Adrenal gland (tissue), 12 donors: Measurements from ENCODE around the gene URI1. TPM values are rescaled to one million over a fixed set of nuclear protein-coding genes. Genes with fewer than 3 reads are reported as not detected.

Source experiments
- DNase-seq, 7 donors: peaks; one replicate each; pipeline ENCODE4 v3.0.0-alpha.2; 2019 to 2020
- H3K27ac ChIP-seq, 5 donors: fragments of 200-600 bp; sonication (generic) in 4 of 5; 1 replicate in 3 of 5; 2 replicates in 2 of 5; pipeline versions ENCODE4 v1.5.1 to v1.8.0; 2016 to 2020; ENCODE audit warnings: mild to moderate bottlenecking in 1 of 5
- H3K27me3 ChIP-seq: fragments of 200-600 bp; 2 replicates; pipeline ENCODE4 v1.8.0; 2021
- H3K36me3 ChIP-seq, 2 donors: fragments of 200-600 bp; replicated peaks in 1 of 2; 1 replicate in 1 of 2; 2 replicates in 1 of 2; pipeline versions ENCODE4 v1.5.1 to v1.8.0; 2018 to 2022
- H3K4me1 ChIP-seq, 2 donors: fragments of 200-600 bp; replicated peaks in 1 of 2; 1 replicate in 1 of 2; 2 replicates in 1 of 2; pipeline versions ENCODE4 v1.5.1 to v1.8.0; 2018 to 2021
- H3K4me3 ChIP-seq, 4 donors: fragments of 200-600 bp; sonication (generic) in 3 of 4; one replicate each; pipeline ENCODE4 v1.5.1; 2016 to 2018
- H3K9me3 ChIP-seq, 3 donors: fragments of 200-600 bp; sonication (generic) in 1 of 3; replicated peaks in 1 of 3; 1 replicate in 2 of 3; 2 replicates in 1 of 3; pipeline versions ENCODE4 v1.5.1 to v1.8.0; 2016 to 2021
- POLR2A ChIP-seq, 2 donors: fragments of 450-650 bp; IDR thresholded peaks; one replicate each; pipeline ENCODE4 v1.6.1; 2017; ENCODE audit warnings: antibody characterized with exemption in 2 of 2, mild to moderate bottlenecking in 2 of 2, moderate library complexity in 1 of 2
- WGBS, 4 donors: extraction: QIAGEN DNeasy Blood & Tissue Kit in 2 of 4; methylation state at CpG; one replicate each; pipeline versions ENCODE4 v1.1.5 to v1.1.7; 2013 to 2017; 5-methylcytosine and 5-hydroxymethylcytosine counted together
- intact Hi-C, 2 donors: fragments of 100-400 bp; cut with DNase I; formaldehyde crosslinking; loops; one replicate each; pipeline versions ENCODE4 v1.14.1 to v1.15.0; 2022 to 2023
- polyA plus RNA-seq, 3 donors: library from polyadenylated mRNA; stranded (reverse); fragments of 200-250 nt in 2 of 3; fragments of 350-450 nt in 1 of 3; fragmentation: Illumina TruSeq in 1 of 3; extraction: RNeasy Lipid Tissue Mini Kit (QIAGEN cat#74804) in 1 of 3; gene quantifications; one replicate each; pipeline ENCODE4 v1.2.3, GENCODE V29; 2013 to 2014
- total RNA-seq, 9 donors: library from RNA; depleted of rRNA in 4 of 9; stranded (reverse); fragments of >200 nt in 4 of 9; fragments of 120-200 nt in 1 of 9; fragmentation: NEBNext Ultra II Directional in 1 of 9; extraction: Animal tissue kit (Norgen Biotek cat#: 25700) in 1 of 9; gene quantifications; one replicate each; pipeline versions ENCODE4 v1.1.0 to v1.2.4, GENCODE V29; 2013 to 2023
- TF ChIP-seq, protein P1 (sequence below), 6 experiments: fragments of 450-650 bp in 4 of 6; fragments of 200-600 bp in 2 of 6; sonication (generic) in 1 of 6; IDR thresholded peaks; 1 replicate in 5 of 6; 2 replicates in 1 of 6; pipeline versions ENCODE4 v1.5.1 to v1.8.0; 2016 to 2021; ENCODE audit warnings: antibody characterized with exemption in 6 of 6, mild to moderate bottlenecking in 2 of 6, moderate library complexity in 1 of 6
- donor health status: healthy with polysubstance abuse.
- donor health status: Bipolar disorder and iron deficiency.
- donor health status: DM: yes; HTN: yes; CAD: no.
- donor health status: DM: no; HTN: no; CAD: no.
- donor health status: DM: no; HTN: no; CAD: no.
- donor health status: DM: yes; HTN: yes; CAD: no.

URI1 gene
- total and polyA plus RNA-seq, 12 donors: 21.6 to 115 (median 71.1) TPM

- 90 to 95% (median 90%) methylated on average over 3 of the region's 3 CpGs for WGBS, 4 donors
Measured at GRCh38 chr19:29999490-29999889, 57.5 kb downstream of the URI1 start.

GRCh38 chr19:30000862-30001261 lies 58.8 kb downstream of the URI1 start:
- intact Hi-C loops: no loop called here
- no peak for DNase-seq
- Histone ChIP-seq H3K27me3 (no peaks in the 10 kb centered on the region), H3K36me3 (no peaks in the 10 kb centered on the region), H3K9me3 (no peaks in the 10 kb centered on the region), H3K4me1 (peaks cover 0 to 13% of the 10 kb centered on the region in 2 donors), H3K4me3 (no peak overlapping the region), H3K27ac (no peak overlapping the region)
- no peak for TF ChIP-seq POLR2A (IDR thresholded peaks at IDR 0.05)
- TF ChIP-seq, protein P1, sequence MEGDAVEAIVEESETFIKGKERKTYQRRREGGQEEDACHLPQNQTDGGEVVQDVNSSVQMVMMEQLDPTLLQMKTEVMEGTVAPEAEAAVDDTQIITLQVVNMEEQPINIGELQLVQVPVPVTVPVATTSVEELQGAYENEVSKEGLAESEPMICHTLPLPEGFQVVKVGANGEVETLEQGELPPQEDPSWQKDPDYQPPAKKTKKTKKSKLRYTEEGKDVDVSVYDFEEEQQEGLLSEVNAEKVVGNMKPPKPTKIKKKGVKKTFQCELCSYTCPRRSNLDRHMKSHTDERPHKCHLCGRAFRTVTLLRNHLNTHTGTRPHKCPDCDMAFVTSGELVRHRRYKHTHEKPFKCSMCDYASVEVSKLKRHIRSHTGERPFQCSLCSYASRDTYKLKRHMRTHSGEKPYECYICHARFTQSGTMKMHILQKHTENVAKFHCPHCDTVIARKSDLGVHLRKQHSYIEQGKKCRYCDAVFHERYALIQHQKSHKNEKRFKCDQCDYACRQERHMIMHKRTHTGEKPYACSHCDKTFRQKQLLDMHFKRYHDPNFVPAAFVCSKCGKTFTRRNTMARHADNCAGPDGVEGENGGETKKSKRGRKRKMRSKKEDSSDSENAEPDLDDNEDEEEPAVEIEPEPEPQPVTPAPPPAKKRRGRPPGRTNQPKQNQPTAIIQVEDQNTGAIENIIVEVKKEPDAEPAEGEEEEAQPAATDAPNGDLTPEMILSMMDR (IDR thresholded peaks at IDR 0.05): no peak
- 94 to 100% (median 100%) methylated on average over 1 of the region's 1 CpG for WGBS, 4 donors

More at GRCh38 chr19:29999490-29999889, 57.5 kb downstream of the URI1 start:
- TF ChIP-seq POLR2A (IDR thresholded peaks at IDR 0.05): no peak
- TF ChIP-seq, protein P1 (IDR thresholded peaks at IDR 0.05): no peak
- H3K27me3 ChIP-seq: no peaks in the 10 kb centered on the region
- H3K4me3 ChIP-seq: no peak overlapping the region
- DNase-seq: no peak
- no peaks in the 10 kb centered on the region for H3K36me3 ChIP-seq
- intact Hi-C loops: no loop called here
- H3K27ac ChIP-seq: no peak overlapping the region
- H3K4me1 ChIP-seq: peaks cover 0 to 13% of the 10 kb centered on the region in 2 donors
- no peaks in the 10 kb centered on the region for H3K9me3 ChIP-seq

DNA sequence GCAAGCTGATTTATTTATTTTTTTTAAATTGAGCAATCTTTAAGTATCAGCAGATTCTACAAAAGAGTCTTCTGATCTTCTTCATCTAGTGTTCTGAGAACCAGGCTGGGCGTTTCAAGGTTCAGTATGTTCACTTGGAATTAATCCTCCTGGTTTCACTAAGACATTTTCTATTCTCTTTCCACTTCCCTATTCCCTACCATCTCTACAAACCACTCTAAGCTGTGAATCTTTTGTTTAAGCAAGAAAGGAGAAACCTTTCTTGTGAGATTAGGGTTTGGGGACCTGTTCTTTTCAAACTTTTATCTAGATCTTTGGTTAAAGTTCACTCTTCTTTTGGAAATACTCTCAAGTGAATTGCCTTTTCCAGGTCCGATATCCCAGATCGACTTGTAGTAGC lies 59.3 kb downstream of the URI1 start:
- Histone ChIP-seq H3K27ac (no peak overlapping the region), H3K27me3 (no peaks in the 10 kb centered on the region), H3K9me3 (no peaks in the 10 kb centered on the region), H3K36me3 (no peaks in the 10 kb centered on the region), H3K4me1 (peaks cover 0 to 13% of the 10 kb centered on the region in 2 donors), H3K4me3 (no peak overlapping the region)
- WGBS, 4 donors: 93 to 94% (median 93%) methylated on average over 3 of the region's 3 CpGs
- no peak for DNase-seq
- no peak for TF ChIP-seq POLR2A (IDR thresholded peaks at IDR 0.05)
- TF ChIP-seq, protein P1 (IDR thresholded peaks at IDR 0.05): no peak
- intact Hi-C loops: no loop called here

DNA sequence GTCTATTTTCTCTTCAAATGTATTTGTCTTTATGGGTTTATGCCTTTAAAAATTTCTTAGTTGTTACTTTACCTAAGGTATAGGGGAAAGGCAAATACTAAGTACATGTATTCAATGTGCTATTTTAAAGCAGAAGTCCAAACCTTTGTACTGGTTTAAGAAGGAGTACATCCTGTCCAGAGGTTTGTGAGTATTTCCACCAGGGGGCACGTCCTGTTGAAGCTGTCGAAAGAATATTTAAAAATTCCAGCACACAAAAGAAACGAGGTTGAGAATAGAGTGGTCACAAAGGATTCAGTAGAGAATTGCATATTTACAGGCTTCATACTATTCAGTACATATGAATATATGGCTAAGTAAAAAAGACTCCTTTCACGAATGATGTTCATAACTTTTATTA lies 59.8 kb downstream of the URI1 start:
- intact Hi-C loops: no loop called here
- H3K27ac ChIP-seq: no peak overlapping the region
- H3K9me3 ChIP-seq: no peaks in the 10 kb centered on the region
- H3K36me3 ChIP-seq: no peaks in the 10 kb centered on the region
- H3K27me3 ChIP-seq: no peaks in the 10 kb centered on the region
- no peak for TF ChIP-seq POLR2A (IDR thresholded peaks at IDR 0.05)
- TF ChIP-seq, protein P1 (IDR thresholded peaks at IDR 0.05): no peak
- no peak overlapping the region for H3K4me3 ChIP-seq
- 75 to 83% (median 76%) methylated on average over 4 of the region's 4 CpGs for WGBS, 4 donors
- no peak for DNase-seq
- peaks cover 0 to 13% of the 10 kb centered on the region in 2 donors for H3K4me1 ChIP-seq
